Ishikawa (cell line): ENCODE data around the gene CEP104.

Experiments
- CEBPB ChIP-seq: IDR thresholded peaks from 2 replicates; pipeline ENCODE4 v1.6.1; 2012
- CREB1 ChIP-seq: IDR thresholded peaks from 2 replicates; pipeline ENCODE4 v1.6.1; 2012; ENCODE audit warnings: low read depth
- EGR1 ChIP-seq: IDR thresholded peaks from 2 replicates; pipeline ENCODE4 v1.6.1; 2012
- EP300 ChIP-seq: IDR thresholded peaks from 2 replicates; pipeline ENCODE4 v1.6.1; 2012; ENCODE audit warnings: borderline replicate concordance
- FOXM1 ChIP-seq: IDR thresholded peaks from 2 replicates; pipeline ENCODE4 v1.6.1; 2012; ENCODE audit warnings: low read depth, borderline replicate concordance
- NFIC ChIP-seq: IDR thresholded peaks from 2 replicates; pipeline ENCODE4 v1.6.1; 2012
- RAD21 ChIP-seq: IDR thresholded peaks from 2 replicates; pipeline ENCODE4 v1.6.1; 2012; ENCODE audit warnings: low read depth
- TAF1 ChIP-seq: IDR thresholded peaks from 2 replicates; pipeline ENCODE4 v1.6.1; 2012; ENCODE audit warnings: low read depth, mild to moderate bottlenecking
- TCF12 ChIP-seq: IDR thresholded peaks from 2 replicates; pipeline ENCODE4 v1.6.1; 2012; ENCODE audit warnings: low read depth
- TEAD4 ChIP-seq: IDR thresholded peaks from 2 replicates; pipeline ENCODE4 v1.6.1; 2012
- YY1 ChIP-seq: IDR thresholded peaks from 2 replicates; pipeline ENCODE4 v1.6.1; 2012; ENCODE audit warnings: low read depth
- ZBTB7A ChIP-seq: IDR thresholded peaks from 2 replicates; pipeline ENCODE4 v1.6.1; 2012; ENCODE audit warnings: low read depth
- TF ChIP-seq, protein P1 (sequence below): IDR thresholded peaks from 2 replicates; pipeline ENCODE4 v1.6.1; 2012; ENCODE audit warnings: low read depth, mild to moderate bottlenecking
- TF ChIP-seq, protein P2 (sequence below): IDR thresholded peaks from 2 replicates; pipeline ENCODE4 v1.6.1; 2012
- TF ChIP-seq, protein P3 (sequence below): IDR thresholded peaks from 2 replicates; pipeline ENCODE4 v1.6.1; 2012

Gene CEP104

DNA sequence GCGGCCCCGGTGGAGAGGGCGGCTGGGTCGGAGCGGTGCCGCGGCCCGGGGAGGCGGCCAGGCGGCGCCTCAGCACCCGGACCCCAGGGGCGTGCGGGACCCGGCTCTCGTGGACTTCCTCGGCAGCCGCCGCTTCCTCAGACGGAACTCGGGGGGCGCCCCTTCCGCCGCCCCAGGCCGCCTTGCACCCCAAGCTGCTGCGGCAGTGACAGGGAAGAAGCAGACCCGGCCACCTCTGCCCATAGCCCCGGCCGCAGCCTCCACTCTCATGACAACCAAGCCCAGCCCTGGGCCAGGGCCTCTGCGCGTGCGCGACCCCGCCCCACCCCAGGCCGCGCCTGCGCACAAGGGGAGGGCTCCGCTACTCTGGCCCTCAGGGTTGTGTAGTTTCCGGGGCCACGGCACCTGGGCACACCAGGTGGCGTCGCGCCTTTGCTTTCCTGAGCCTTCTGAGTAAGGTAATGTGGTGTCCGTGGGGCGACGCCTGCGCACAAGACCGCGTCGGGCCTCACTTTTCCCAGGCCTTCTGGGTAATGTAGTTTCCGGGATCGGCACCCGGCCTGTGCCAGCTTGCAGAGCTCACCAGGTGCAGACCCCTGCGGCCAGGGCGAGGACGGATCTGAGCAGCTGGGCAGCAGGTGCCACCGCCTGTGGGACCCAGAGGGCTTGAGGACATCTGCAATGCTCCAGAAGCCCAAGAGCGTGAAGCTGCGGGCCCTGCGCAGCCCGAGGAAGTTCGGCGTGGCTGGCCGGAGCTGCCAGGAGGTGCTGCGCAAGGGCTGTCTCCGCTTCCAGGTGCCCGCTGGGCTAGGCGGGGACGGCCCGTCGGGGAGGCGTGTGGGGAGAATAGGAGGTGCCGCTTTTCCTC is at the start of gene CEP104, which contains the start of gene DFFB:
Gene CEP104, minus strand, starts transcription at position 289 of the 868 bp plus-strand sequence. CDS start 4,804 bp downstream, outside the sequence.
Gene DFFB, plus strand, starts transcription at position 554 of the 868 bp plus-strand sequence. Its CDS starts 128 bp downstream, at position 682.
- TF ChIP-seq FOXM1 (no peak), RAD21 (peak; percentile 68), EGR1 (no peak), TEAD4 (no peak), NFIC (no peak), CEBPB (no peak), EP300 (no peak), TCF12 (peak; percentile 63), CREB1 (0 out of 2 replicates have a peak, but pooled peaks have one; percentile 4), YY1 (peak; percentile 12; the same call in 1 of the 2 replicates), ZBTB7A (peak; percentile 73; the same call in 1 of the 2 replicates), TAF1 (peak; percentile 67)
- TF ChIP-seq, protein P1, sequence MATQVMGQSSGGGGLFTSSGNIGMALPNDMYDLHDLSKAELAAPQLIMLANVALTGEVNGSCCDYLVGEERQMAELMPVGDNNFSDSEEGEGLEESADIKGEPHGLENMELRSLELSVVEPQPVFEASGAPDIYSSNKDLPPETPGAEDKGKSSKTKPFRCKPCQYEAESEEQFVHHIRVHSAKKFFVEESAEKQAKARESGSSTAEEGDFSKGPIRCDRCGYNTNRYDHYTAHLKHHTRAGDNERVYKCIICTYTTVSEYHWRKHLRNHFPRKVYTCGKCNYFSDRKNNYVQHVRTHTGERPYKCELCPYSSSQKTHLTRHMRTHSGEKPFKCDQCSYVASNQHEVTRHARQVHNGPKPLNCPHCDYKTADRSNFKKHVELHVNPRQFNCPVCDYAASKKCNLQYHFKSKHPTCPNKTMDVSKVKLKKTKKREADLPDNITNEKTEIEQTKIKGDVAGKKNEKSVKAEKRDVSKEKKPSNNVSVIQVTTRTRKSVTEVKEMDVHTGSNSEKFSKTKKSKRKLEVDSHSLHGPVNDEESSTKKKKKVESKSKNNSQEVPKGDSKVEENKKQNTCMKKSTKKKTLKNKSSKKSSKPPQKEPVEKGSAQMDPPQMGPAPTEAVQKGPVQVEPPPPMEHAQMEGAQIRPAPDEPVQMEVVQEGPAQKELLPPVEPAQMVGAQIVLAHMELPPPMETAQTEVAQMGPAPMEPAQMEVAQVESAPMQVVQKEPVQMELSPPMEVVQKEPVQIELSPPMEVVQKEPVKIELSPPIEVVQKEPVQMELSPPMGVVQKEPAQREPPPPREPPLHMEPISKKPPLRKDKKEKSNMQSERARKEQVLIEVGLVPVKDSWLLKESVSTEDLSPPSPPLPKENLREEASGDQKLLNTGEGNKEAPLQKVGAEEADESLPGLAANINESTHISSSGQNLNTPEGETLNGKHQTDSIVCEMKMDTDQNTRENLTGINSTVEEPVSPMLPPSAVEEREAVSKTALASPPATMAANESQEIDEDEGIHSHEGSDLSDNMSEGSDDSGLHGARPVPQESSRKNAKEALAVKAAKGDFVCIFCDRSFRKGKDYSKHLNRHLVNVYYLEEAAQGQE, result no peak
- TF ChIP-seq, protein P2, sequence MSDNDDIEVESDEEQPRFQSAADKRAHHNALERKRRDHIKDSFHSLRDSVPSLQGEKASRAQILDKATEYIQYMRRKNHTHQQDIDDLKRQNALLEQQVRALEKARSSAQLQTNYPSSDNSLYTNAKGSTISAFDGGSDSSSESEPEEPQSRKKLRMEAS, result peak; percentile 96
- TF ChIP-seq, protein P3, sequence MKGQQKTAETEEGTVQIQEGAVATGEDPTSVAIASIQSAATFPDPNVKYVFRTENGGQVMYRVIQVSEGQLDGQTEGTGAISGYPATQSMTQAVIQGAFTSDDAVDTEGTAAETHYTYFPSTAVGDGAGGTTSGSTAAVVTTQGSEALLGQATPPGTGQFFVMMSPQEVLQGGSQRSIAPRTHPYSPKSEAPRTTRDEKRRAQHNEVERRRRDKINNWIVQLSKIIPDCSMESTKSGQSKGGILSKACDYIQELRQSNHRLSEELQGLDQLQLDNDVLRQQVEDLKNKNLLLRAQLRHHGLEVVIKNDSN, result no peak

DNA sequence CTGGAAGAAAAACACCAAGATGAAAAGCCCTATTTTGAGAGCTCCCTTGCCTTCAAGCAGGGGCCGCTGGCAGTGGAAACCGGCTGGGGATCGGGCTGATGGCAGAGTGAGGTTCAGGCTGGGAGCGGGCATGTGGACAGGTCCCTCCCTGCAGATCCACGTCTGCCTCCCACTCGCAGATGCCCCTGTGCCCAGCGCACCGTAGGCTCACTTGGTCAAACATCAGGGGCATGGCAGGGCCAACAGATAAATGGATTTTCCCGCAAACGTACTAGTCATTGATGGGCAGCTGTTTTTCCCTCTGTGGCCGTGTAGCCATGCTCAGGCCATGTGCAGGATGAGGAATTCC is 49.6 kb upstream of the CEP104 start:
- TF ChIP-seq YY1 (no peak), TAF1 (no peak), EP300 (no peak), CEBPB (no peak), RAD21 (no peak), NFIC (no peak), TCF12 (no peak), EGR1 (no peak), CREB1 (no peak), ZBTB7A (no peak), TEAD4 (no peak), FOXM1 (no peak)
- TF ChIP-seq, protein P3, result no peak
- TF ChIP-seq, protein P1, result no peak
- TF ChIP-seq, protein P2, result no peak

DNA sequence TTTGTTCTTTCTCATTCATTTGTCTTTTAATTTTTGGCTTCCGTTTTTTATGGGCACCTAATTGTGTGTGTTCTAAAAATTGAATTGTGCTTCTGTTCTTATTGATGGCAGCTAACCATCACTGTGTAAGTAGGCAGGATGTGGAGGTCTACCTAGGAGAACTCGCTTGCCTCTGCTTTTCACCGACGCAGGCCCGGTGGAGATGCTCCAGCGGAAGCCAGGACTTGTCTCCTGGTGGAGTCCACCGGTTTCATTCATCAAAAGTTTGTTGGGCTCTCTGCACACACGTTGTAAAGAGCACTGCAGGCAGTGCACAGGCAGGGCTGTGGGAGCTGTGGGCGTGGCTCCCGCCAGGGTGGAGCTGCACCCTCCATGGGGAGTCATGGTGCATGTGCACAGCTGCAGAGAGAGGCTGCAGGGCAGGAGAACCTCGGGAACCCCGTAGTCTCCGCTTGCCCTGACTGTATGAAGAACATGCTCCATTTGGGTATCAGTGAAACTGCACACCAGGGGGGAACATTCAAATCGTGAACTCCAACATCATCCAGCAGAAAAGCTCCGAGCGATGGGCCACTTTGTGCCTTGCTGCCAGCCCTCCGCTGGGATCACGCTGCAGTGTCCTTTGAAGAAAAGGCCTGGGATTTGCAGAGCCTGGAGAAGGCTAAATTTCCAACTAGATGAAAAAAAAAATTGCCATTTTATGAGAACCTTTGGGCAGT is 49.1 kb upstream of the CEP104 start:
- TF ChIP-seq CEBPB, result no peak
- TF ChIP-seq YY1, result no peak
- no peak for TF ChIP-seq TAF1
- no peak for TF ChIP-seq TEAD4

DNA sequence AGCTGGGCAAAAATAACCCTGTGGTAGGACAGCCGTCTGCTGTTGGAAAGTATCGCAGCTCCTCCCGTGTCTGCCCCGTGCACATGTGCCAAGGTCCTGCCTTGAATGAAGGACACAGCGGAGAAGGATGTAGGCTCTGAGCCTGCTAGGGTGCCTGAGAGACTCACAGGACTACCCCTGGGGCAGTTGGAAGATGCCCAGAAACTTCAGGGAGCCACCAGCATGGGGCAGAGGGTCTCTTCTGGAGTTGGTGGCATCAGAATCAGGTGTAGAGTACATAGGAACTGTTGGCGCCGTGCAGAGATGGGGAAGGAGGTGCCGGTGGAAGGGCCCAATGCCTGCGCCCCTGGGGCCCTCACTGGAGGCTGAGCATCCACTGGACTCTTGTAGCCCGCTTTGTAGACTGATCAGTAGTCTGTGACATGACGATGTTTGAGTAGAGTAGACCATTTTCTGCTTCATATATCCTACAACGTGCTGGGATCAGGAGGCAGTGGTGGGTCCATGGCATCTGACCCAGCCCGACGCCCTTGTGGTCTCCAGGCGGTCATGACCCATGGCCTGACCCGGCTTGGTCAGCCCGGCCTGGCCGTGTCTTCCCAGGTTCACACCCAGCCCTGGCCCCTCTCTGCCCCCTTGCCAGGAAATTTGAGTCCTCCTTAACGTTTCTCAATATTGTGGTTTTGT is 48.4 kb upstream of the CEP104 start:
- TF ChIP-seq, protein P2, result no peak
- TF ChIP-seq EGR1, result no peak
- TF ChIP-seq CREB1, result no peak
- no peak for TF ChIP-seq NFIC
- TF ChIP-seq, protein P1, result no peak
- TF ChIP-seq TCF12, result no peak
- TF ChIP-seq EP300, result no peak
- no peak for TF ChIP-seq RAD21
- TF ChIP-seq, protein P3, result no peak
- TF ChIP-seq ZBTB7A, result no peak
- TF ChIP-seq TEAD4, result no peak
- no peak for TF ChIP-seq CEBPB
- TF ChIP-seq TAF1, result no peak
- TF ChIP-seq YY1, result no peak
- no peak for TF ChIP-seq FOXM1
